ENCODE measurements around the gene BARD1.
"Not testable (repeated sequence)": the region's sequence is repeated elsewhere in the genome, so short reads cannot be mapped to it uniquely, and the experiment has no call there.

Gene BARD1

GRCh38 chr2:214772443-214773015 lies 37.0 kb downstream of the BARD1 start:
- DNase-seq (ENCODE audit: low spot score) (no peak), FAIRE-seq (no peak)

DNA sequence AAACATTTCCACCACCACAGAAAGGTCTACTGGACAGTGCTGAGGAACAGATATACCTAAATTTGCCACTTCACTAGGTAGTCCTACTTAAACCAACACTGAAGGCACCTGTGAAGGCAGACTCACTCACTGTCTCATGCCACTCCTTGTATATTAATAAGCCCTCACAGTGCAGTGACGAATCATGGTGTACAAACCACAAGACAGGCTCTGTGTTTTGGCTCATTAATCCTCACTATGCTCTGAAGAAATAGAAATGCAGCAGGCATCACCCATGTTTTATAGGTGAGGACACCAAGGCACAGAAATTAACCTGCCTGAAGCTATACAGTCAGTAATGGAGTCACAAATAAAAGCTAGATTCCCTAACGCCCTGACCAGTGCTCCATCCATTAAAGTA lies 44.3 kb downstream of the BARD1 start:
- DNase-seq (ENCODE audit: low spot score), result no peak
- no peak for FAIRE-seq

DNA sequence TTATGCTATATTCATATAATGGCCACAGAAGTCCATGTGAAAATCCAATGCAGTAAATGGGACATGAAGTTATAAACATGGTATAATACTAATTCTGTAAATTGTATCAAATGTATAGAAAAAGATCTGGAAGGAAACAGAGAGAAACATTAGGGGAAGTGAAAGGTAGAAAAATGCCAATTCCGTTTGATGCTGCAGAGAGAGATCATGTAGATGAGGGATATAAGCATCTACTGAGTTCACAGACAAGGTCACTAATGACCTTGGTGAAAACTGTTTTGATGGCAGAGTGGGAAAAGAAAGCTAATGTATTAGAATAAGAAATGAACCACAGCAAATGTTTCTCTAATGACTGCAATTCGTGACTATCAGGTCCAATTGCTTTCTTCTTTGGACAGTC lies 56.0 kb downstream of the BARD1 start:
- FAIRE-seq, result no peak
- DNase-seq (ENCODE audit: low spot score), result no peak

- FAIRE-seq (no peak), DNase-seq (ENCODE audit: low spot score) (no peak)
These were observed 59.0 kb downstream of the BARD1 start for GRCh38 chr2:214750529-214750928.

DNA sequence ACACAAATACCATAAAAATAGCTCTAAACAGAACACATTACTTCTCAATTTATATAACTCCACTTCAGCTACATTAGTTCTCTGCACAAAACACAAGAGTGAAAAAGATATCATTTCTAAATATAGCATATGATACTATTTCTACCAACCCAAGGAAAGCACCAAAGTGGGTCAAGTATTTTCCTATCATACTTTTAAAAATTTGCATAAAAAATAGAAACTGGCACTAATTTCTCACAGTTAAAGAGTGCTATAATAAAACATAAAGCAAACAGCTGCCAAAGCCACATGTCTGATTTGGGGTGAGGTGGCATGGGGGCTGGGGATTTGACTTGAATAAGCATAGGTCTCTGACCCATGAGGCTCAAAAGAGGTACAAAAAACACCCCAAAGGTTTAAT lies 61.5 kb downstream of the BARD1 start:
- no peak for FAIRE-seq
- DNase-seq (ENCODE audit: low spot score), result no peak

- no peak for FAIRE-seq
- DNase-seq (ENCODE audit: low spot score), result no peak
These were observed 67.4 kb downstream of the BARD1 start for GRCh38 chr2:214742119-214742518.

DNA sequence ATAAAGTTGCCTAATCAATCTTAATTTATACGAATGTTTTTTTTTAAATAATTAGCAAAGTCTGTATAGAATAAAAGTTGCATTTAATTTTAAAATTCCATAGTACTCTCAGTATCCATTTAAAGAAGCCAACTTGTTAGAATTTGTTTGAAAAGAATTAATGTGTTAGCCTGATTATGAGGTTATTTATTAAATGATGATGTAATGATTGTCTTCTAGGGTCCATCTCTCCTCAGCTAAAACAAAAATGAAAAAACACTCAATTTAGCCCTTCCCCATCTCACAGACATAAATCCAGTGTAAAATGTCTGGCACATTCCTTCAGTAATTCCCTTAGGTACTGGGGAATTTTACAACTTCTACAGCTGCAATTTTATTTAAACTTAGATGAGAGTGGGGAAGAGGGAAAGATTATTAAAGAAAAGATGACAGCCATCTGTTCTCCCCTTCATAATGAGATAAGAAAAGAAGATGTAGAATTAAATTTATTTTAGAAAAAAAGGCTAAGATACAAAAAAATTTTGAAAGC lies 68.6 kb downstream of the BARD1 start:
- FAIRE-seq (no peak), DNase-seq (ENCODE audit: low spot score) (no peak)

- no peak for FAIRE-seq
- DNase-seq (ENCODE audit: low spot score), result no peak
These were observed 72.3 kb downstream of the BARD1 start for GRCh38 chr2:214737188-214737587.

- DNase-seq (ENCODE audit: low spot score), result no peak
- FAIRE-seq, result no peak
These were observed 78.6 kb downstream of the BARD1 start for GRCh38 chr2:214730800-214731407.

DNA sequence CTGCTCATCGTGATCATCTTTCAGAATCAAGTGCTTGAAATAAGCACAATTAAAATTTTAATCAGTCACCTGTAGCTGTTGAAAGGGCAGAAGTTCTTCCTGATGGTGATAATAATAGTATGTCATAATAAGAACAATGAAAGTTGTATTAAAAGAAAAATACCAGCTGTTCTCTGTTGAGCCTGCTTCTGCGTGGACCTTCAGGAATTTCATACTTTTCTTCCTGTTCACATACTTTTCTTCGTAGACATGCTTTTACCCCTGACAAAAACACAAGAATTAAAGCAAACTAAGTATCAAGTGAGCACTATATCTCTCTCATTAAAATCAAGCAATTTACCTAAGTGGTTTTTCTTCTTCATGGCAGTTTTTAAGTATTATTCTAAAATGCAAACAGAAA lies 79.2 kb downstream of the BARD1 start:
- DNase-seq (ENCODE audit: low spot score), result no peak
- no peak for FAIRE-seq

DNA sequence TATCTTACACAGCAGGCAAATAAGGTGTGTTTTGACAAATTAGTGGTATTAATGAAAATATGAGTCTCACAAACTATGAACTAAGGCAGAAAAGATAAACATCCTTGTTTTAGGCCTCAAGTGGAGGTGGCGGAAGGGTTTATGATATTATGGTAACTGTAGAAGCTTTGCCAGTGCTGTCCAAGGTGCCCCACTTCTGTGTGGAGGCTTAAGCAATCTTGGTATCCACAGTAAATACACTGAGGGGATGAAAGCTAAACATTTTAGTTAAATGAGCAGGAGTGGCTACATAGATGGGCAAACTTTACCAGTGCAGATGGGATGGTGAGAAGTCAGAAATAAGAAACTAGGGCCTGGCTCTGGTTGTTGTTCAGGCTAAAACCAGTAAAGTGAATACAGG lies 84.7 kb downstream of the BARD1 start:
- no peak for FAIRE-seq
- no peak for DNase-seq (ENCODE audit: low spot score)

DNA sequence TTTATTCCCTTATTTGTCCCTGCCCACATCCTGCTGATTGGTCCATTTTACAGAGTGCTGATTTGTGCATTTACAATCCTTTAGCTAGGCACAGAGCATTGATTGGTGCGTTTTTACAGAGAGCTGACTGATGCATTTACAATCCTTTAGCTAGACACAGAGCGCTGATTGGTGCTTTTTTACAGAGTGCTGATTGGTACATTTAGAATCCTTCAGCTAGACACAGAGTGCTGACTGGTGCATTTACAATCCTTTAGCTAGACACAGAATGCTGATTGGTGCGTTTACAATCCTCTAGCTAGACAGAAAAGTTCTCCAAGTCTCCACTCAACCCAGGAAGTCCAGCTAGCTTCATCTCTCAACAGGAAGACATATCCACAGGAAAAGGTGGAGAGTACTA lies 91.6 kb downstream of the BARD1 start:
- not testable (repeated sequence) for FAIRE-seq; DNase-seq (ENCODE audit: low spot score)

GRCh38 chr2:214716811-214717560 lies 92.5 kb downstream of the BARD1 start:
- DNase-seq (ENCODE audit: low spot score) (no peak), FAIRE-seq (no peak)

DNA sequence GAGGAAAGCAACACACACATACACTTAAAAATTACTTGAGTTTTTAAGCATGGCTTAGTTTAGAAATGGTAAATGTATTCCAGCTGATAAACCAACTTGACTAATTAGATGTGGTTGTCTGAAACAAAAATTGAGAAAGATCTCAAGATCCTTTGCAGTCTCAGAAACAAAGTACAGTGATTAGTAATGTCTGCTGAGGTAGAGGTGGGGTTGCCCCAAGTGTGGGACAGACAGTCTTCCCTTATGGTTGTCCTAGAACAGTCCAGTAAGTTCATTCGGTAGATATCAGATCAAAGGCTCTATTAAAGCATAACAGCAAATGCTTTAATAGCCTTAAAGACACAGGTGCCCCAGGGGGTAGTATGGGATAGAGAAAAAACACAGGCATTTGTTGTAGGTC lies 94.5 kb downstream of the BARD1 start:
- FAIRE-seq, result no peak
- DNase-seq (ENCODE audit: low spot score), result no peak

GRCh38 chr2:214713080-214713830 lies 96.2 kb downstream of the BARD1 start:
- FAIRE-seq (no peak), DNase-seq (ENCODE audit: low spot score) (no peak)

- FAIRE-seq, result no peak
These were observed 98.8 kb downstream of the BARD1 start for GRCh38 chr2:214710729-214711128.

DNA sequence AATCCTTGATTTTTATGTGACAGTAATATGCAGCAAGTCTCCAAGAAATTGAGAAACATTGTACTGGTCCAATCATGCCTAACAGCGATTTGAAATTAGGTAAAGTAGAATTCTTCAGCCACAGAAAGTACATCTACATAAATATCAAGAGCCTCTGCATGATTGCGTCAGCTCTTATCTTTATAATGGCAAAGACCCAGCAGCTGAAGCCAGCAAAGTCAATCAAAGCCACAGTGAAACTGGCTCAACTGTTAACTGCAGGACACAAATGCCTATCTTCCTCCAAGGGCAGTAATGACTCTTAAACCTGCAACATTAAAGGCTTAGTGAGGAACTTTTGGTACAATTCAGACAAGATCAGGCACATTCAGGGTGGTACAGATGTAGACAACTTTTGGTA lies 102.5 kb downstream of the BARD1 start:
- no peak for FAIRE-seq
- no peak for DNase-seq (ENCODE audit: low spot score)

More at GRCh38 chr2:214710729-214711128, 98.8 kb downstream of the BARD1 start:
- DNase-seq (ENCODE audit: low spot score), result no peak

DNA sequence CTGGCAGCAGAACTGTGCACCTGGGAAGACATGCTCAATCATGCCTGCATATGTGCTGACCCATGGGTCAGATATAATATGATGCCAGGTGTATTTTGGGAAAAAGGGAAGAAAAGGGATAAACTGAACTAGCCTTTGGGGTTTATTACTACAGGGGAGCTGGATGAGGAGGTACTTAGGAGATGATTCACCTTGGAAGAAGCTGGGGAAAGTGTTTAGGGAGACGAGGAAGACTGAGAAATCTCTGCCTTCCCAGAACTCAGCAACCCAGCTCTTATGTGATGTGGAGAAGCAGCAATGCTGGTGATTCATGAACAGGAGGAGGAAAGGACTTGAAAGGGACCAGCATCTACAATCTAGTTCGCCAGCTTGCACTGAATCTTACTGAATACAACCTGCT lies 110.2 kb downstream of the BARD1 start:
- FAIRE-seq, result no peak
- DNase-seq (ENCODE audit: low spot score), result no peak

GRCh38 chr2:214696681-214697080 lies 112.8 kb downstream of the BARD1 start:
- no peak for FAIRE-seq
- DNase-seq (ENCODE audit: low spot score), result no peak

DNA sequence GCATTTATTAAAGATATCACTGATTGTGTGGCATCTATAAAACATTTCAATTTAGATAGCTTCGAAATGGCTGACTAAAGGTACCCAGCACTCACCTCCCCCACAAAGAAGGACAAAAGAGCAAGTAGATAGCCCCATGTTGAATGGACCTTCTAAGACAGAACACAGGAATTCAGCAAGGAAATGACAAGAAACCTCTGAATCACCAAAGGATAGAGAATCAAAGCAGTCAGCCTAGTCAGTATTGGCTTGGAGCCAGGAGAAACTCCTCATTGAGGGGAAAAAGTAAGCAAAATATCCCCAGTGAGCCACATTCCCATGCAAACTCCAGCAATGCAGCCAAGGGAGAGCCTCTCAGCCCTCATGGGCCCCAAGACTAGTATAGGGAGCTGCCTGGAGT lies 113.7 kb downstream of the BARD1 start:
- DNase-seq (ENCODE audit: low spot score) (no peak), FAIRE-seq (no peak)

GRCh38 chr2:214683557-214683956 lies 125.9 kb downstream of the BARD1 start:
- not testable (repeated sequence) for DNase-seq (ENCODE audit: low spot score); FAIRE-seq

- DNase-seq (ENCODE audit: low spot score), result no peak
- FAIRE-seq, result no peak
These were observed 129.7 kb downstream of the BARD1 start for GRCh38 chr2:214679736-214680135.
